ENCODE data around the gene CTIF.

CTIF gene

DNA sequence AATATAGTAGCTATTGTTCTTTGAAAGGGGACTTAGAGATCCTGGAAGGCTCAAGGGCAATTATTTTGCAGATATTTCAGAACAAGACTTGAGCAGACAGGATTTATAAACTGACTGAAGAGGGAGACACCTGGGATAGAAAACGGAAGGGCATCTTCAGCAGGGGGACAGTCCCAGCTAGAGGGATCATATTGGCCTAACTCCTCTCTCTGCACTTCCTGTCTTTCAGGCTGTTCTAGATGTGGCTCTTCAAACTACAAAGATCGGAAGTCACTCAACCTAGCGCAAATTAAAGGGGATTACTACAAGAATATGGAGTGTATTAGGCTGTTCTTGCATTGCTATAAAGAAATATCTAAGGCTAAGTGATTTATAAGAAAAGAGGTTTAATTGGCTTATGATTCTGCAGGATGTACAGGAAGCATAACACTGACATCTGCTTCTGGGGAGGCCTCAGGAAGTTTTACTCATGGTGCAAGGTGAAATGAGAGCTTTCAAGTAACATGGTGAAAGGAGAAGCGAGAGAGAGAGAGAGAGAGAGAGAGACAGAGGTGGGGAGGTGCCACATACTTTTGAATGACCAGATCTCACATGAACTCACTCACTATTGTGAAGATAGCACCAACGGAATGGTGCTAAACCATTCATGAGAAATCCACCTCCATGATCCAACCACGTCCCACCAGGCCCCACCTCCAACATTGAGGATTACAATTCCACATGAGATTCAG is 5.3 kb upstream of the CTIF start:
- no peak for DNase-seq

DNA sequence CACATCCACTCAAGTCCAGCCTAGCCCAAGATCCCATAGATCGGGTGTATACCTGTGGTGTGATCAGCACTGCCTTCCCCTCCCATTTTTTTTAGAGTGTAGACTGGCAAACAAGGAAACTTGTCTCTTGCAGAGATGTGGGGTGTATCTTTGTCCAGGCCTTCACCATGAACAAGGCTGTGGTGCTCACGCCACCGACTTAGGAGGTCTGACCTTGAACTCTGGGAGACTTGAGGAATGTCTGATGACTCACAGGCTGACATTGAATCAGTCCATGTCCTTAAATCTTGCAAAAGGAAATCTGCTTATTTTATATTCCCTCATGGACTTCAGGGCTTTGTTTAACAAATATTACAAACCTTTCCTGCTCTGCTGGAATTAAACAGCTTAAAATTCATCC is 4.5 kb upstream of the CTIF start:
- DNase-seq, result no peak

DNA sequence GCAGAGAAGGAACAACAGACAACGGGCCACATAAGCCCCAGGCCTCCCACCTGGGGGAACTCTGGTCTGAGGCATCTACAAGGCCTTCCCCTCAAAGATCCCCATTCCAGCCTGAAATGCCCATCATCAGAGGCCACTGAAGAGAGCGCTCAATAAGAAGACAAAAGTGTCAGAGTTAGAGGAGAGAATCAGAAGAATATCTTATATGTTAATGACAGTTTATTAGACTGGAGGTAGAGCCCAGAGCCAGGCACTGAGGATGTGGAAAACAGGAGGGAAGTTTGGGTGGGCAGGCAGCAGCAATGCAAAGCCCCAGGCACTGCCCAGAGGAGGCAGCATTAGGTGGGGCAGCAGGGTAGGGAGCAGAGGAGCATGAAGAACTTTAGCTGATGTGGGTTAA is 2.9 kb upstream of the CTIF start:
- no peak for DNase-seq

DNA sequence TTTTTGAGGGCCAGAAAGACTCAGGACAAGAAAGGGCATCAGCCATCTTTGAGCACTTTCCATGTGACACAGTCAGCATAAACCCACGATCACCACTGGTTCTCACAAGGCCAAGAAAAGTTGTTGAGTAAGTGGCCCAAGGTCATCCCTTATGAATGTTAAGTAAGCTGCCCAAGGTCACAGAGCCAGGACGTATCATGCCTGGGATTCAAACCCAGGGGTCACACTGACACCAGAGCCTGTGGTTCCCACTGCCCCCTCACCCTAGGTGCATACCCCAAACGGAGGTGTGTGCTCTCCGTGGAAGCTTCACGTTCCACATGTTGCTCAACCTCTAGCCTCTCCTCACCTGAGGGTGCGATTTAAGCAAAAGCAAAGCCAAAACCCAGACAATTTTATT is 2.3 kb upstream of the CTIF start:
- no peak for DNase-seq

DNA sequence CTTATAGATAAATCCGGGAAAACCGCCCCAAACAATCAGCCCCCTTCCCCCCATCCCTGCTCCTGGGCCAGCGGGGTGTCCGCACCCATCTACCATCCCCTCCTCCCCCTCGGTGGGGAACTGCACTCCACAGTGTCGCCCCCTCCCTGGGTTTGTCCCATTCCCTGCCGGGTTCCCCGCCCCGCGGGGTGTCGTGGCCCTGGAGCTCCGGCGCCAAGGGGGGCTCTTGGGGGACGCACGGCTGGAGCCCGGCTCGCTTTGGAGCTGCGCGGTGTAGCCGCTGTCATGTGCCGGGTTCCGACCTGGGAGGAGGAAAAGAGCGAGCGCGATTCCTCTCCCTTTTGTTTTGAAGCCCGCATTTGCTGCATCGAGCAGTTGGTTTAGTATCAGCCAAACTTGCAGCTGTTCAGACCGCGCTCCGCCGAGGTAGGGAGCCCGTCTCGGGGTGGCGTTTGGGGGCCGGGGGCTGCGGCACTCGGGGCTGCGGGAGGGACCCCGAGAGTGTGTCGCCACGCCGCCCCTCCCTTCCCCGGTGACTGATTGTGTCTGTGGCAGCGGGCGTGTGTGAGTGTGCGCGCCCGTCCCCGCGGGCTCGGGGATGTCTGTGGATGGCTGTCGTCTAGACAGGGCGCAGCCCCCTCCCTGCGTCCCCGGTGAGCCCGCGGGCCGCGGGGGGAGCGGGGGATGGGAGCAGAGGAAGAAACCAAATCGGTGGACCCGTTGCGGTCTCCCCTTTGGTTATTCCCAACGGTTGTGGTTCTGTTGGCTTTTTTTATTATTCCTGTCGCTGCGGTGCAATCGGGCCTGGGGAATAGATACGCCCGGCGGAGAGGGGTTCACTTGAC is 797 bp downstream of the CTIF start:
- DNase-seq, result peak; percentile 44 to 51

DNA sequence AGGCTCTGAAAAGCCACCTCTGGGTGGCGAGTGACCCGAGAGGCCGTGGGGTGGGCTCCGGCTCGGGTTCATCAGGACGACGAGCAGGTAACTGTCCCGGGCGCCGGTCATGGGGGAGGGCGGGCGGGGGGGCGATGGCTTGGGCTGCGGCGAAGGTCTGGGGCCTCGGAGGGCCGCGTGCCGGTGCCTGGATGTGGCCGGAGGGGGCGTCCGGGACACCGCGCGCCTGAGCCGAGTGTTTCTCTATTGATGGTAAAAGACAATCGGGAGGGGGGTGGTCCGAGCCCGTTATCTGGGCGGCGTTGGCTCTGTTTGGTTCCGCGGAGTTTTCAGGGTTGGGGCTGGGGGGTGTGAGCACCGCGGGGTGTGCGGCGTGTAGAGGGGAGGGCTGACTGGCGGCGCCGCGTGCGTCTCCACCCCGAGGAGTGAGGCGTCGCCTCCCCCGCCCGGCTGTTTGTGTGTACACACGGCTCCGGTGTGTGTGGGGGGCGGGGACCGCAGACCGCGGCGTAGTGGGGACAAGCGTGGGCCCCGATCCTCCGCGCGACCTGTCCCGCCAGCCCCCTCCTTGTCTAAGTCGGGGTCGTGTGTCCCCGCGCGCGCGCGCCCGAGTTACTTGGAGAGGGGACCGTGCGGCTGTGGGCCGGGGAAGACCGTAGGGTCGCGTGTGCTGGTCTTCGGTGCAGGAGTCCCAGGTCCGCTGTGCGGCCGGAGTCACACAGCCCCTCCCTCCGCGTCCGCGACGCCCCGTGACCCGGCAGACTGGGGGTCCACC is 1.6 kb downstream of the CTIF start:
- DNase-seq, result peak; percentile 52 to 57

DNA sequence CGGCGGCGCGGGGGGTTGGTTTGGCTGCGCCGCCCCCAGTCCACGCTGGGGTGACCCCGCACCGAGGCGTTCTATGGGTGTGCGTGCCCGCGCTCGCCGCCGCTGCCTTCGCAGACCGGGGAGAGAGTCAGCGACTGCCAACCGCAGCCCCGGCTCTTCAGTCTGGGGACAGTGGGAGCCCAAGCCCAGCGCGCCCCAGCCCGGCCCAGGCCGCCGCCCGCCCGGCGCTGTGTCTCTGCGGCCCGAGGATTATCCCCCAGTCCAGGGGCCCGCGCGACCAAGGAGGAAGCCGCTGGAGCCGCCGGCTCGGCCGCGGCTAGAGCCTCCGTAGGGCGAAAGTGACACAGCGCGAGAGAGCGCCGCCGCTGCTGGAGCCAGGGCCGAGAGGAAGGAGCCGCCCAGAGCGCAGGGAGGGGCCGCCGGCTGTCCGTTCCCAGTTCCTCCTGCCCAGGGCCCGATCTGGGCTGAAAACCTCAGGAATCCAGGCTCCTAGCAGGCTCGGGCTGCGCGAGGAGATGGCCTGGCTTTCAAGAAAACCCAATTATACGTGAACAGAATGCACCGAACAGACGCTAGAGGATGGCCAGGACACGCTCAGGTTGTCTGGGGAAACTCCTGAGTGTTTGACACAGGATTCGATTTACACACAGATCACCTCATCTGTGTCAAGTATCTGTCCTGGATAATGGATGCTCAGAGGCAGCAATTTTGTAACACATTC is 2.4 kb downstream of the CTIF start:
- DNase-seq, result peak; percentile 33 to 56

DNA sequence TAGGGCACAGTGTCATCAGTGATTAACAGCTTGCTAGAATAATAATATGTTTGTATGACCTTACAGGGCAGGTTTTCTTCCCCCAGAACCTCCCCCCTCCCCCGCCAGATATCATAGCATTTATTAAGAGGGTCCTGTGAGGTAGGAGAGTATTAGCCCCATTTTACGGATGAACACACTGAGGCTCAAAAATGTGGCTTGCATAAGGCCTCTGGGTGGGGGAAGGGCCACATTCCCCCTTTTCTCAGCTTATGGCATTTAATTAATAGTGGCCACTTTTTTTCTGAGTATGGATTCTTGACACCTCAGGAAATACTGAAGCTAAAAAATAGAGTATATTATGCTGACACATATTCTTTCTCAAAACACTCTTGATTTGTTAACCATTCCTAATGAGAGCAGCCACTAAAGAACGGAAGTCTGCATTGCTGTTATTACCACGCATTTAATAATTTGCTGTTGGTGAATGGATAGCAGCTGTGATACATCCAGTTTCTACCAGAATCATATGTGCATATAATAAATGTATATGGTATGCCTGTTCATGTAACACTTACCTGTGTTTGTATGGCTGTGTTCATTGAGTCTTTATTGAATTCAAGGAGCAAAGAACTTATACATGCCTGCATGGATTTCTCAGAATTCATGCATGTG is 3.0 kb downstream of the CTIF start:
- no peak for DNase-seq

DNA sequence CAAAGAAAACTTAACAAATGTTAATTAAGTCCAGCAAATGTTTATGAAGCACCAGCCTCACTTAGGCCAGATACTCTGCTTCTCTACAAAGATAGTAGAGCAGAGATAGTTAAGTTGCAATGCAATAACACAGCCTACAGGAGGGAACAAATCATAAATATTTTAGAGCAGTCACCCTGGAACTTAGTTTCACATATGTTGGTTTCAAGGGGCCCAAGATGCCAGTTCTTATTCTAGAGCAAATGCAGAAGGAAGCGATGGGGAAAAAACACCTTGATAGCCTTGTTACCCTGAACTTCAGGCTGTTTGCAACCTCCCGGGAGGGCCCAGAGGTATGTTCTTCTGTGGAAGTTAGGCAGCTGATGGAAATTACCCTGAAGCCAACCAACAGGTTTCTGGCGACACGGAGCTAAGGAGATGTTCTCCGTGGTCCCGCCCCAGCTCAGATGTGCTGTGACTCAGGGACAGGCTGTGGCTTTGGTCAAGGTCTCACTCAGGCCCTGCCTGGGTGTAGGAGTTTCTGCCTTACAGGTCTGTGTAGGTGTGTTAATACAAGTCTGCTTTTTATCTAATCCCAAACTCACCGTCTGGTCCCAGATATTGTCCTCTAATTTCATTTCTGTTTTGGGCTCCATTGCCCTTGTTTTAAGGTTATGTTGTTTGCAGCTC is 3.8 kb downstream of the CTIF start:
- no peak for DNase-seq

DNA sequence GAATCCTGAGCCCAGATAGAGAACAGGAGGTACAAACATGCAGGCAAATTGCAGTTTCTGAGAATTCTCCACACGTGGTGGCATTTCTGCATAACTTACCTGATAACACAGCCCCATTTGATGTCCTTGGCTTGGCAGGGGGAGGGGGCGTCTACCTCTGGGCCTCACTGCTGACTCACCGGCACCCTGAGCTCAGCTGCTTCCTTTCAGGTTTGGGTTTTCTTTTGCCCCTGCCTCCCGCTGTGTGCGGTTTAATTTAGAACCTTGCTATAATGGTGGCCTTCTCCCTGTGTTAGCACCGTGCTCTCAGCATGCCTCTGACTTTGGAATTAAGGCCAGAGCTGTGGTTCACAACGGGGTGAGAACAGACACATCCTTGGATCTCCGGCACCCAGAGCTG is 4.4 kb downstream of the CTIF start:
- no peak for DNase-seq

DNA sequence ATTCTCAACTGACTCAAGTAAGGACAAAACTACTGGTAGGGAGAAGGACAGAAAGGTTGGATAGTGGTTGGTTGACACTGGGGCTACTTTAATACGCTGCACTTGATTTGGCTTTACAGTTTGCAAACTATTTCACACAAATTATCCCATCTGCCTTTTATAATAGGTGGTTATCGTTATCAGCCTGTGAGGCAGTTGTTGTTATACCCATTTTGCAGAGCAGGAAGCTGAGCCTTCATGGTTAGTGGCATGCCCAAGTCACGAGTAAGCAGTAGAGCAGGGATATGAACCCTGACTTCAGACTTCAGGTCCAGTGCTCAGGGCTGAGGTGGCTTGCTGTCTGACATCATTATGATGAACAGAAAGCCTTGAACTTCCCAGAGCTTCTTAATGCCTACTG is 5.3 kb downstream of the CTIF start:
- no peak for DNase-seq

DNA sequence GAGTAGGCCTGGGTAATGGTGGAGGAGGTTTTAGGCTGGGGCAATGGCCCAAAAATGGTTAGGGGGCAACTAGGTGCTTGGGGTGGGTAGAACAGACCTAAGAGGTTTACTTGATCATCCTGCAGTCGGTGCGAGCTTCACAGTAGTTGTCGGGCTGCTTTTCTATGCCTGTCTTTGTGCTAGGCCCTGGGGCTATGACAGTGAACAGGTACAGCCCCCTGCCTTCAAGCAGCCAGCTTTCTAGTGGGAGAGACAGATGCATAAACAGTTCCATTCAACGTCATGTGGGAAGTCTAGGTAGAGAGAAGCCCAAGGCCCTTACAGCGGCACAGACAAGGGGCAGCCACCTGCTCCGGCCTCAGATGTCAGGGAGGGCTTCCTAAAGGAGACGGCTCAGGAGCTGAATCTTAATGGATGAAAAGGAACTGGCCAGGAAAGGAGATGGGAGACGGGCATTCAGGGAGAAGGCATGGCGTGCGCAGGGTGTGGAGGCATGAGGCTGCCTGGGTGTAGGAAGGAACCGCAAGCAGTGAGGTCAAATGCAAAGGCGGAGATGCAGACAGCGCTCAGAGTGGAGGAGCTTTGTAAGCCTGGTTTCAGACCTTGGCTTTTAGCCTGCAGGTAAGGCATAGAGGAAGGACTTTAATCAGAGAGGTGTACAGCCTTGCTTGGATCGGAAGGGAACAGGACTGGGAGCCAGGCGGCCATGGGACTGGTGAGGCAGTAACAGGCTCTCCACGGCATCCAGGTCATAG is 6.0 kb downstream of the CTIF start:
- DNase-seq, result no peak

DNA sequence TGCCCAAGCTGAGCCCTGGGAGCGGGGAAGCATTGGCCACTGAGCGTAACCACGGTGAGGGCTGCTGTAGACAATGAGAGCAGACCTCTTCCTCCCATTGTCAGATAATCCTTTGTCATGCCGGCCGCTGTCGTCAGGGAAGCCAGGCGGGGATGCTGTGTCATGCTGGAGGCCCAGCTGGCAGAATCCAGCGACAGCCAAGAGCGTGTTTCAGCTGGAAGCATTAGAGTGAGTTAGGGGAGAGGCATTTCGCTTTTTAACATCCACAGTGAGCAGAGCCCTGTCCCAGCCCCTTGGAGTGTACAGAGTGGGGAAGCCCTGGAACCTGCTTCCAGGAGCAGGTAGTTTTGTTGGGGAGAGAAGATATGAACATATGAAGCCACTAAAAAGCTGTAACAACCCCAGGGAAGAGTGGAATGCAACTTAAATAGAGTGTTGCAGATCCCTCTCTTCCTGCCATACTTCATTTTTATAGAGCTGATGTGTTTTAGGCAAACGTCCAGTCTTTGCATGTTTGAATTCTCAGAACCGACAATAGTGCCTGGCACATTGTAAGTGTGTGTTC is 7.0 kb downstream of the CTIF start:
- DNase-seq, result peak; percentile 37 to 74

DNA sequence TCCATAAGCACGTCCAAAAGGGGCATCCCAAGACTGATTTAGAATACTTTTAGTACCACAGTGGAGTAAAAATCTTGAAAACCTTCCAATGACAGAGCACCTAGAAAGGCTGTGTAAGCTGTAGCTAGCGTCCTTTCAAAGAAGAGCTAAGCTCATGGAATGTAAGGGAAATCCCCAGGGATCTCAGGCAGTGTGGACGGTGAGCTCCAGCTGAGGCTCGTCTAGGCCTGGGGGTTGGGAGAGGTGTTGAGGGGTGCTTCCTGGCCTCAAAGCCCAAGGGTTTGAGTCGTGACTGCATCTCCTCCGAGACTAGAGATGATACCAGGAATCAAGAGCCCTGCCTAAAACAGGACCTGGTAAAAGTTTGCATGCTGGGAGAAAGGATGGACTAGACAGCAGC is 7.6 kb downstream of the CTIF start:
- DNase-seq, result no peak

DNA sequence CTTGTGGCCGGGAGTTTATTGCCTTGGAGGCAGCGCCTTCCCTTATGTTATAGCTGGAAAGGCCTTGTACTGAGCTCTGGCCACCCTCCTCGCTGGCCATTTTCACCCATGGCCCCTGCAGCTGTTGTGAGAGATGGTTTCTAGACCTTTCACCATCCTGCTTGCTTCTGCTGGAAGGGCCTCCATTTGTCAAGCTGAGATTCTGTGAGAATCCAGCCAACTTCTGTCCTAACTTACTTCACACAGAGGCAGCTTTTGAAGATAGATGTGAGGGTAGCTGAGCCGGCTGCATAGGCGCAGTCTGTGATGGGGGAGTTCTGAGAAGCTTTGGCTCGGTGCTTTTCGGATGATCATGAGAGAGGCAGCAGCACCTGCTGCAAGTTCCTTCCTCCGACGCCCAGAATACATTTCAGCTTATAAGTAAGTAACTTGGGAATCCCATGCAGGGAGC is 8.7 kb downstream of the CTIF start:
- no peak for DNase-seq

DNA sequence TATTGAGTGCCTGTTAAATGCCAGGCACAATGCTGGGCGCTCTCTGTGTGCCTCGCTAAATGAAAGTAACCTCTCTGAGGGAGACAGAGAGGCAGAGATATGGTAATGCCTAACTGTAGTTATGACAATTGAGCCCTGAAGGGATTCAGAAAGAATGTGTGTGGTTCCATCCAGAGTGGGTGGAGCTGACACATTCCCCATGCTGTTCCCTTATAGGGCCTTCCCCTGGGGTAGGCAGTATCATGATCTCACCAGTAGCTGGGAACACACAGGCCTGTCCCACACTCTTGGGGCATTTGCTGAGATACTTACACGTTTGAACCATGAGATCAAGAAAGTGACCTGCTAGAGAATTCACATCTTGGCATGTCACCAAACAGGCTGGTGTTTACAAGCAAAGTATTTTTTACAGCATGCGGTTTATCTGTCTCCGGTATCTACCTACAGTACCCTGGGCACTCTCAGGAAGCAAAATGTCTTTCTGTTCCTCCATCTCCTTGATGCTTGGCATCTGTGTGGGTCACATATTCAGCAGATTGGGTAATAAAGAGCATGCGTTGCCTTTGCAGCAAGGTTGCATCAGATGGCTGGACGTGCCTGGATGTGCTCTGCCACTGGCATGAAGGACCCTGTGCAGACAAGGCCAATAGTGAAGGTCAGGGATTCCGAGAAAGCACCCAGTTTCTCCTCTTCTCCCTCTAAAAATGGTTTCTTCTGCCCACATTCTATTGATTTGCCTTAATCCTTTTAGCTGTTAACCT is 9.4 kb downstream of the CTIF start:
- no peak for DNase-seq

DNA sequence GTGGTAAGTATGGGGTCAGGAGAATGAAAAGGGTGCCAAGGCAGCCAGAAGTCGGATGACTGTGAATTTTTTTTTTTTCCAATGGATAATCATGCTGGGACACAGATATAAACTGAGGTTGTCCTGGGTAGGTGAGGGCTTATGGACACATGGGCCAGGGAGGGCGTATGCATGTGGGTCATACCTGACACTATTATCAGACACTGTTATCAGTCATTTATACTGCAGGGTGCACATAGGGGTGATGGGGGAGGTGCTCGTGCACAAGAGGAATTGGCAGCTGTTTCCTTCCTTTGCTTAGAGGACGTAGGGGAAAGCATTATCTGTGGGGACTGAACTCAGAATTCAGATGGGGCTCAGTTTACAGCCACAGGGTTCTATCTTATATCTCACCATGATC is 10.1 kb downstream of the CTIF start:
- DNase-seq, result no peak

DNA sequence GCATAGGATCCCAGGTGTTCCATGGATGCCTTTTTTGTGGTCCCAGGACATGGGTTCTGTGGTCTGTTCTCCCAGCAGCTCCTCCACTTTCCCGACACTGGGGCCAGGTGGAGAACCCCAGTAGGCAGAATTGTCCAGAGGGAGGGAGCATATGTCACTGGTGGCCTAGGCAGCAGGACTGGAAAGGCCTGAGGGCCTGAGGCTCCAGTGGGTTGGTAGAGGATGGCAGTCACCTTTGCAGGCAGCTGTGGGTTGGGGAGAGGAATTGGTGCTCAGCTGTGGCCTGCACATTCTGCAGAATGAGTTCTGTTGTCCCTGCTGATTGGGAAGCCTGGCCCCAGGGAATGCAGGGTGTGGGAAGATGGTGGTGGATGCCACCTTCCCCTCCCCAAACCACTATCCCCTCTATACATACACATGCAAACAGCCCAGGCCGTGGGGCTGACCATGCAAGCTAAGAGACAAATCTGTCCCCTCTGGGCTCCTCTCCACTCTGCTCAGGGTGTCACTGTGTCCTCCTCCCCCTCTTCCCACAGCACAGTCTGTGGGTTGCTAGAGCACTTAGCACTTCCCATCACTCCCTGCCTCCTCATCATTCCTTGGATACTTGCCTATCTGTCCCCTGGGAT is 11.4 kb downstream of the CTIF start:
- no peak for DNase-seq

DNA sequence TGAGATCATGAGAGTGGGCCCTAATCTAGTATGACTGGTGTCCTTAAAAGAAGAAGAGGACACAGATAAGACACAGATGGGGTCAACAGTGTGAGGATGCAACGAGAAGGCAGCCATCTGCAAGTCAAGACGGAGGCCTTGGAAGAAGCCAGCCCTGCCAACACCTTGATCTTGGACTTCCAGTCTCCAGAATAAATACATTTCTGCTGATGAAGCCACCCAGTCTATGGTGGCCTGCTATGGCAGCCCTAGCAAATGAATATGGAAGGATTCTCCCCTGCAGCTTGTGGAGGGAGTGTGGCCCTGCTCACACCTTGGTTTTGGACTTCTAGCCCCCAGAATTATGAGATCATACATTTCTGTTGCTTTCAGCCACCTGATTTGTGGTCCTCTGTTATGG is 12.3 kb downstream of the CTIF start:
- DNase-seq, result no peak
